HG03196 (cell line): Measurements from ENCODE around the gene SLC45A1.

ENCODE experiments used
- ATAC-seq: cut with Tn5 transposase; IDR thresholded peaks from one replicate; pipeline ENCODE4 v1.9.1; 2021; ENCODE audit not compliant: unreplicated experiment

The SLC45A1 gene

DNA sequence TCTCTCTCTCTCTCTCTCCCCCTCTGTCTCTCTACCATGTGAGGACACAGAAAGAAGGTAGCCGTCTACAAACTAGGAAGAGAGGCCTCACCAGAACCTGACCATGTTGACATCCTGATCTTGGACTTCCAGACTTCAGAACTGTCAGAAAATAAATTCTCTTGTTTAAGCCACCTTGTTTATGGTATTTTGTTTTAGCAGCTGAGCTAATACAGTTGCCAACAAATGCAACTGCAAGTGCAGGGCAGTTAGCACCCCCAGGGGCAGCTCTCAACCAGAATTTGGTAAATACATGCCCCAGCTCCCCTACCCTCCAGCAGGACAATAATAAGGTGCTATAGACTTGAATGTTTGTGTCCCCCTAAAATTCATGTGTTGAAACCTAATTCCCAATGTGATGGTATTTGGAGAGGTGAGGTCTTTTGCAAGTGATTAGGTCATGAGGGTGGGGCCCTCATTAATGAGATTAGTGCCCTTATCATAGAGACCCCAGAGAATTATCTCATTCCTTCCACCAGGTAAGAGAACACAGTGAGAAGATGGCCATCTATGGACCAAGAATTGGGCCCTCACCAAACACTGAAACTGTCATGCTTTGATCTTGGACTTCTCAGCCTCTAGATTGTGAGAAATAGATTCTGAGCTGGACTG lies 6.7 kb upstream of the SLC45A1 start:
- ATAC-seq, result no peak

DNA sequence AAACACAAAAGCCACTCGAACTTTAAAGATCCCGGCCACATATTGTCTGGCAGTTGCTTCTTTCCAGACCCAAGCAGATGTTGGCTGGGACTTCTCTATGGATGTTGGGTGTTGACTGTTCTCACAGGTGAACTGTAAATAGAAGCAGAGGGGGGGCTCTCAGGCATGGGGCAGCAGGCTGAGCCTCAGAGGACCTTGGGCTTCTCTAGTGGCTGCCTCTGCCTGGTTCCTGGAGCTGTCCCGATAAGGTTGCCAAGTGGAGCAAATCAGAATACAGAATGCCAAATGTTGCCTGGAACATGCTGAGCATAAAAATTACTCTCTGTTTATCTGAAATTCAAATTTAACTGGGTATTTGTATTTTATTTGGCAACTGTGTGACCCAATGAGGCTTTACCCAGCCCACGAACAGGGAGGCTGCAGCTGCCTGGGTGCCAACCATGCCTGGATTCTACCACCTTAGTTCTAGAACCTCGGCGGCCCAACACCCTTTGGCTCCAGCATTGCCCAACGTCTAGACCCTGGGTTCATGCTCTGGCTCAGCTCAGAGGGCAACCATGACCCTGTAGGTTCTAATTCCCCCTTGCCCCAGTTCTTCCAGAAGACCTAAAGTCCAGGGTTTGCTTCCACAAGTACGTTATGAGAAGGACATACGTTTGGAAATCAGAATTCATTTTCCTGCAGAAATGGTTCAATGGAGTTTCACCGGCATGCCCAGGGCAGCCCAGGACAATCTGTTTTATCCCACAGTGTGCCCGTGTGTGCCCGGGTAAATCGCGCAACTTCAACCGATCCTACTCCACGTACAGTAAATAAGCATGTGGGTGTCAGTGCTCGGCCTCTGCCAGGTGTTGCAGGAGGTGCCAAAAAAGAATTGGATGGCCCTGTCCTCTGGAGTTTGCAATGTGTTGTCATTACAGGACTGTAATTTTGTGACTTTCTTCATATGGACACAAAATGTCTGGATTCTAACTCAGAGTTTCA lies 5.4 kb upstream of the SLC45A1 start:
- ATAC-seq, result no peak

- ATAC-seq, result no peak
Measured at GRCh38 chr1:8313231-8313630, 4.7 kb upstream of the SLC45A1 start.

DNA sequence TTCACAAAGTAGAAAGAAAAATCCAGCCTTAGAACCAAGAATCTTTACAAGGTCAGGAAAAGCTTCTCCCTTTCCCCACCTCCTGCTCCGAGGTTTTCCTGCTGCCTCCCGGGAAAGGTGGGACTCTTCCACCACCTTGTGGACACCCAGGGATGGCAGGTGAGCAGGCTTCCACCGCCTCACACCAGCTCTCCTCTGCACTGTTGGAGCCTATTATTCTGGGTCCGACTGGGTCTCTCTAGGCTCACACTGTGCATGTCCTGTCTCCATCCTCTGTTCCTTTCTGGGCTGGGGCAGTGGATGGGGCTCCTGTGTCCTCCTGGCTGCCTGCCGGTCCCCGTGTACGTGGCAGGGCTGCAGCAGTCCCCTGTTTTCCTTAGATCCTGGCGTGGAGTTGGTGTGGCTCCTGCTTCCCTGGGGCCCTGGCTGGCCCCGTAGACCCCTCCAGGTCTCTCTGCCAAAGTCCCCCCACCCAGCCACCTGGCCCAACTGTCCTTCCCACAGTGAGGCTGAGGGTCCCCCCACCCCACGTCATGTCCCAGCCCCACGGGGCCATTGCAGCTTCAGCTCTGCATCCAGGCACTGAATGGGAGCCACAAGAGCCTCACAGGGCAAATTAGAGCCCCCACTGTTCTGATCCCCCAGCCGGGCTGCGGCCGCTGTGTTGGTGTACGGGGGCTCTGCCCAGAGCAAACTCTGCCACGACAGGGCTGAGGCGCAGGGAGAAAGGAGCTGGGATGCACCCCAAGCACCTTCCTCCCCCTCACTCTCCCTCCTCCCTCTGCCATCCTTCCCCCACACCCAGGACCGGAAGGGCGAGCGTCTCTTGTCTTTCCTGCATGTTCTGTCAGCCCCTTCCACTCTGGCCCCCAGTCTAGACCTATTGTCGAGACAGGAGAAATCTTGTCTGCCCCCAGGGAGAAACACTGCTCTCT lies 3.3 kb upstream of the SLC45A1 start:
- ATAC-seq, result no peak

- ATAC-seq, result no peak
Measured at GRCh38 chr1:8315573-8316475, 2.1 kb upstream of the SLC45A1 start.

GRCh38 chr1:8318436-8318835 lies 522 bp downstream of the SLC45A1 start:
- ATAC-seq, result no peak

GRCh38 chr1:8321612-8322011 lies 3.7 kb downstream of the SLC45A1 start:
- ATAC-seq, result no peak

GRCh38 chr1:8323706-8324105 lies 5.8 kb downstream of the SLC45A1 start:
- no peak for ATAC-seq

GRCh38 chr1:8324176-8324810 lies 6.4 kb downstream of the SLC45A1 start:
- ATAC-seq, result no peak

- ATAC-seq, result no peak
Measured at GRCh38 chr1:8325771-8326170, 7.9 kb downstream of the SLC45A1 start.

DNA sequence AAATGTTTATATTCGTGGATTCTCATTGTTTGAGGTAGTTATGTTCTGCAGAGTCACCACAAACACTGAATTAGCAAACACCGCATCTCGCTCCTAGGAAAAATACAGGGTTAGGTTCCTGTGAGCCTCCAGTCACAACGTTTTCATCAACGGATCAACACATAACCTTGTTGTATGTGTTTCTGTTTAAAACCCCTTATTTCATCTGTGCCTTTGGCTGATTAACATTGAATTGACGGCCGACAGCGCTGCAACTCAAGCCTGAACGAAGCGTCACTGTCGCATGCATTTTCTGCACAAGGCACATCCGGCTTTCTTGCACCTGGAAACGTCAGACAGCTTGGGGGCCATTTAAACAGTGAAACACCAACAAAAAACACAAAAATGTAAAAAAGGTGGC lies 8.4 kb downstream of the SLC45A1 start:
- no peak for ATAC-seq

DNA sequence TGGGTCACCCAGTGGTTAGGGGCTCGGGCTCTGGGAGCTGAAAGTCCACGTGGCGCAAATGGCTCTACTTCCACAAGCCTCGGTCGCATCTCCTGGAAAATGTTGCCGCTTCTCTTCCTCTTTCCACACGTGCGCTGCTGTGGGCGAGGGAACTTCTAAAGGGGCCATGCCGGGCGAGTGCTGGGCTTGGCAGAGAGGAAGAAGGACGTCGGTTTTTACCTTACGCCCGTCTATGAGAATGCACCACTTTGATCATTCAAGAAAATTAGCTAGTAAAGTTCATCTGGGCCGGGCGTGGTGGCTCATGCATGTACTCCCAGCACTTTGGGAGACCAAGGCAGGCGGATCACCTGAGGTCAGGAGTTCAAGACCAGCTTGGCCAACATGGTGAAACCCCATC lies 10.4 kb downstream of the SLC45A1 start:
- no peak for ATAC-seq

DNA sequence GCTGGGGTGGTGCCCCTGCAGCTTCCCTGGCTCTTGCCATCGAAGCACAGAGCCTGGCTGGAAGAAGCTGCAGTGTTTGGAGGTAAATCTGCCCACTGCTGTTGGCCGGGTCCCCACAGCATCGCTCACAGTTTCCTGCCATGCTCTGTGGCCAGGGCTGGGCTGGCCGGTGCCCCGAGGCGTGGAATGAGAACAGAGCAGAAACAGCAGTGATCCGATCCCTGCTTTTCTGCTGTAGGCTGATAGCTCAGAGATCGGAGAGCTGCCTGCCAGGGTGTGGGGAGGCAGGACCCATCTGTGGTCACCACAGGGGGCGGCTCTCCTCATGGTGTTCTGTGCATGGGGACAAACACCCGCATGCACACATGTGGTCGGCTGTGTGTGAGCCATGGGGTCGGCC lies 11.5 kb downstream of the SLC45A1 start:
- no peak for ATAC-seq

GRCh38 chr1:8329858-8330257 lies 11.9 kb downstream of the SLC45A1 start:
- ATAC-seq, result no peak

GRCh38 chr1:8330271-8331125 lies 12.6 kb downstream of the SLC45A1 start:
- ATAC-seq, result no peak

- no peak for ATAC-seq
Measured at GRCh38 chr1:8332806-8333205, 14.9 kb downstream of the SLC45A1 start.

DNA sequence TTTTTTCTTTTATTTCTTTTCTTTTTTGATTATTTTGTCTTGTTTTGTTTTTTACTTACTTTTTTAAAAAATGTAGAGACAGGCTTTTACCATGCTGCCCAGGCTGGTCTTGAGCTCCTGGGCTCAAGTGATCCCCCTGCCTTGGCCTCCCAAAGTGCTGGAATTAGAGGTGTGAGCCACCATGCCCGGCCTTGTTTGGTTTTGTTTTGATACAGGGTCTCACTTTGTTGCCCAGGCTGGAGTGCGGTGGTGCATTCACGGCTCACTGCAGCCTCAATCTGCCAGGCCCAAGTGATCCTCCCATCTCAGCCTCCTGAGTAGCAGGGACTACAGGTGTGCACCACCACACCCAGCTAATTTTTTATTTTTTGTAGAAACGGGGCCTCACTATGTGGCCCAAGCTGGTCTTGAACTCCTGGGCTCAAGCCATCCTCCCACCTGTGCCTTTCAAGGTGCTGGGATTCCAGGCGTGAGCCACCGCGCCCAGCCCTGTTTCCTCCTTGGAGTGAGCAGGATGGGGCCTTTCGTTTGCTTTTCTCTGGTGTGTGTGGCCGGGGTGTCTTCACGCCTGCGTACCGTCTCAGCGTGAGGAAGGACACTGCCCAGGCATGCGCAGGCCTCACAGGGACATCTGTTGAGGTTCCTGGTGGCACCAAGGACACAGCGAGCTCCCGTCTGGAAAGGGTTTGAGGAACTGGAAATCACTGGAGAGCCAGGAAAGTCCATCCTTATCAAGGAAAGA lies 15.5 kb downstream of the SLC45A1 start:
- ATAC-seq, result no peak
